ENCODE data around the gene TMEM41B.
"Not testable (repeated sequence)": the region's sequence is repeated elsewhere in the genome, so short reads cannot be mapped to it uniquely, and the experiment has no call there.

The TMEM41B gene, protein sequence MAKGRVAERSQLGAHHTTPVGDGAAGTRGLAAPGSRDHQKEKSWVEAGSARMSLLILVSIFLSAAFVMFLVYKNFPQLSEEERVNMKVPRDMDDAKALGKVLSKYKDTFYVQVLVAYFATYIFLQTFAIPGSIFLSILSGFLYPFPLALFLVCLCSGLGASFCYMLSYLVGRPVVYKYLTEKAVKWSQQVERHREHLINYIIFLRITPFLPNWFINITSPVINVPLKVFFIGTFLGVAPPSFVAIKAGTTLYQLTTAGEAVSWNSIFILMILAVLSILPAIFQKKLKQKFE

DNA sequence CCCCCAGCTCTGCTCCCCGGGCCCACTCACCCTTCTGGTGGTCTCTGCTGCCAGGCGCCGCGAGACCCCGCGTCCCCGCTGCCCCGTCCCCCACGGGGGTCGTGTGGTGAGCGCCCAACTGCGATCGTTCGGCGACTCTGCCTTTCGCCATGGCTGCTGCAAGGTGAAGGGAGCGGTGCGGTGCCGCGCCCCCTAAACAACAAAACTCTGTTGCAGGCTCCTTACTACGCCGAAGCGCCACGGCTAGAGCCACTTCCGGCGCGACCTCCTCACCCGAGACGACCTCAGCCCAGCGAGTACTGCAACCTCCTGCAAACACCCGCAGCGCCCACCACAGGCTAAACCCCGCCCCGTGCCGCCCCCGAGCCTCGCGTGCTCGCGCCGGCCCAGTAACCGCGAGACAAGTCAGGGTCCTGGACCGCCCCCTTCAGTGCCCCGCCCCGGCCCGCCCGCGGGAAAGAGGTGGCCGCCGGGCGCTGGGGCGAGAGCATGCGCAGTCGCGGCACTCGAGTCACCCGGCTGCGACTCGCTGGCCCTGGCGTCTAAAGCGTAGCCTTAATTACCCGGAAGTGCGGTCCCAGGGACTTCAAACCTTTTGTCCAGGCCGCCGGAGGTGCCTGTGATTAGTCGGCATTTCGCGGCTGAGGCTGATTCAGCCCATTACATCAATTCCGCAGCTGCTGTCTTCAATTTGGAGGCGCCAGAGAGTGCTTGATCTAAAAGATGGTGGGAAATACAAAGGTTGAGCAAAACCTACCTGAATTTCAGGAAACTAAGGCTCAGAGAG, at the start of gene TMEM41B:
TMEM41B (minus strand) TSS at position 303 of the 787 bp plus-strand sequence; CDS start at position 151, 152 bp downstream.
- Histone ChIP-seq H3K4me2 (ENCODE audit: low read depth, low read length, poor library complexity, severe bottlenecking) (peak within 1 kb of the TSS; percentile 91), H3K36me3 (ENCODE audit: low read length) (no peaks in the 10 kb centered on the region), H3K27ac (ENCODE audit: low read depth, low read length) (peak within 1 kb of the TSS; percentile 75), H3K9me3 (ENCODE audit: insufficient read depth, low read length) (no peaks in the 10 kb centered on the region), H4K20me1 (ENCODE audit: low read depth, low read length) (peaks cover 6% of the 10 kb centered on the region; the same call in 1 of the 2 replicates), H3K9ac (ENCODE audit: low read length) (peak within 1 kb of the TSS; percentile 94), H3K9me2 (replicated peaks; ENCODE audit: insufficient read depth, low read length) (no peaks in the 10 kb centered on the region), H3F3A (ENCODE audit: insufficient read depth) (peaks cover 13% of the 10 kb centered on the region; the same call in 1 of the 2 replicates), H3K79me2 (ENCODE audit: insufficient read depth, low read length) (peaks cover 49% of the 10 kb centered on the region), H2AFZ (ENCODE audit: low read depth, low read length, severe bottlenecking) (peak within 1 kb of the TSS; percentile 82), H3K4me3 (ENCODE audit: insufficient read depth, low read length, poor library complexity, severe bottlenecking) (peak within 1 kb of the TSS; percentile 83), H3K27me3 (ENCODE audit: low read length) (no peaks in the 10 kb centered on the region)
- TF ChIP-seq CTCF (IDR thresholded peaks at IDR 0.05; ENCODE audit: insufficient read depth, low read length, poor library complexity, severe bottlenecking) (no peak), EZH2phosphoT487 (conservative IDR thresholded peaks at IDR 0.05; ENCODE audit: low read length) (no peak)

GRCh38 chr11:9362393-9362863, 48.0 kb upstream of the TMEM41B start:
- H3K27ac ChIP-seq (ENCODE audit: low read depth, low read length), result no peak overlapping the region
- no peaks in the 10 kb centered on the region for H3K9me3 ChIP-seq (ENCODE audit: insufficient read depth, low read length)
- no peaks in the 10 kb centered on the region for H3K79me2 ChIP-seq (ENCODE audit: insufficient read depth, low read length)
- no peak overlapping the region for H3K4me2 ChIP-seq (ENCODE audit: low read depth, low read length, poor library complexity, severe bottlenecking)
- H4K20me1 ChIP-seq (ENCODE audit: low read depth, low read length), result no peaks in the 10 kb centered on the region
- no peaks in the 10 kb centered on the region for H3K27me3 ChIP-seq (ENCODE audit: low read length)
- H3K9me2 ChIP-seq (replicated peaks; ENCODE audit: insufficient read depth, low read length), result no peaks in the 10 kb centered on the region
- H3K36me3 ChIP-seq (ENCODE audit: low read length), result no peaks in the 10 kb centered on the region
- H3F3A ChIP-seq (ENCODE audit: insufficient read depth), result peaks cover 11% of the 10 kb centered on the region
- H3K4me3 ChIP-seq (ENCODE audit: insufficient read depth, low read length, poor library complexity, severe bottlenecking), result no peak overlapping the region
- no peak overlapping the region for H3K9ac ChIP-seq (ENCODE audit: low read length)
- no peak for TF ChIP-seq EZH2phosphoT487 (conservative IDR thresholded peaks at IDR 0.05; ENCODE audit: low read length)
- no peak for TF ChIP-seq CTCF (IDR thresholded peaks at IDR 0.05; ENCODE audit: insufficient read depth, low read length, poor library complexity, severe bottlenecking)
- peak overlapping the region; percentile 7 for H2AFZ ChIP-seq (ENCODE audit: low read depth, low read length, severe bottlenecking)

DNA sequence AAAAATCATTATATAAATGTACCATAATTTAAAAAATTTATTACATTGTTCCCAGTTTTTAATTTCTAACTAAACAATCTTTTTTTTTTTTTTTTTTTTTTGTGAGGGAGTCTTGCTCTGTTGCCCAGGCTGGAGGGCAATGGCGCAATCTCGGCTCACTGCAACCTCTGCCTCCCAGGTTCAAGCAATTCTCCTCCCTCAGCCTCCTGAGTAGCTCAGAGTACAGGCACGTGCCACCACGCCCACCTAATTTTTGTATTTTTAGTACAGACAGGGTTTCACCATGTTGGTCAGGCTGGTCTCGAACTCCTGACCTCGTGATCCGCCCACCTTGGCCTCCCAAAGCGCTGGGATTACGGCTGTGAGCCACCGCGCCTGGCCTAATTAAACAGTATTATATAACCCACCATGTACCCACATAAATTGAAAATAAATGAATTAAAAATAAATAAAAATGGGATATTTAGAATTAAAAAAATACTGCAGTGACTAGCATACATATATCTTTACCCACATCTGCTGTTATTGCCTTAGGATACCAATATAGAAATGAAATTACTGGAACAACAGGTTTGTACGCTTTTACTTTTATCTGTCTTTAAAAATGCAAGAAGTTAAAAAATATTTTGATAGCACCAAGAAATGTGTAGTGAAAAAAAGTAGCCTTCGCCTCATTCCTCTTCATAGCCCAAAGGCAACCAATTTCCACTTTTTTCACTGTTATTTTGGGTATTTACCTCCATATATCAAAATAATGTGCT, 46.6 kb upstream of the TMEM41B start:
- not testable (repeated sequence) for H3K9ac ChIP-seq (ENCODE audit: low read length); H3K4me2 ChIP-seq (ENCODE audit: low read depth, low read length, poor library complexity, severe bottlenecking); H3K9me3 ChIP-seq (ENCODE audit: insufficient read depth, low read length); H3K9me2 ChIP-seq (replicated peaks; ENCODE audit: insufficient read depth, low read length); H3K4me3 ChIP-seq (ENCODE audit: insufficient read depth, low read length, poor library complexity, severe bottlenecking); H3K27me3 ChIP-seq (ENCODE audit: low read length); H2AFZ ChIP-seq (ENCODE audit: low read depth, low read length, severe bottlenecking); H3K79me2 ChIP-seq (ENCODE audit: insufficient read depth, low read length); H3K36me3 ChIP-seq (ENCODE audit: low read length); H4K20me1 ChIP-seq (ENCODE audit: low read depth, low read length); H3K27ac ChIP-seq (ENCODE audit: low read depth, low read length)
- peaks cover 11% of the 10 kb centered on the region for H3F3A ChIP-seq (ENCODE audit: insufficient read depth)
